Putamen (tissue), 1 donor: ENCODE measurements around the gene MAP6.
A peak's percentile ranks its signal among the peaks of the same experiment; 100 is the strongest.

Experiments used
- DNase-seq: peaks from one replicate; pipeline ENCODE4 v3.0.0-alpha.2; 2016; ENCODE audit warnings: low spot score

MAP6 gene

GRCh38 chr11:75567971-75568370 lies 100.9 kb downstream of the MAP6 start:
- DNase-seq = no peak

GRCh38 chr11:75566763-75567279 lies 102.0 kb downstream of the MAP6 start:
- no peak for DNase-seq

GRCh38 chr11:75565916-75566762 lies 102.7 kb downstream of the MAP6 start:
- no peak for DNase-seq

GRCh38 chr11:75565221-75565814 lies 103.5 kb downstream of the MAP6 start:
- no peak for DNase-seq

- DNase-seq = no peak
Observed at GRCh38 chr11:75563978-75564552, 104.8 kb downstream of the MAP6 start.

GRCh38 chr11:75563501-75563977 lies 105.3 kb downstream of the MAP6 start:
- no peak for DNase-seq

GRCh38 chr11:75562836-75563484 lies 105.9 kb downstream of the MAP6 start:
- no peak for DNase-seq

- peak; percentile 61 for DNase-seq
Observed at GRCh38 chr11:75562048-75562835, 106.6 kb downstream of the MAP6 start, which contains the start of gene SERPINH1. SERPINH1 (plus strand) TSS chr11:75562253; CDS start chr11:75566350, 4,097 bp downstream.

GRCh38 chr11:75561426-75562047 lies 107.3 kb downstream of the MAP6 start:
- DNase-seq = no peak

GRCh38 chr11:75560644-75561043 lies 108.2 kb downstream of the MAP6 start:
- DNase-seq = no peak

GRCh38 chr11:75558939-75559843 lies 109.6 kb downstream of the MAP6 start:
- no peak for DNase-seq

- DNase-seq = no peak
Observed at GRCh38 chr11:75557666-75558494, 111.0 kb downstream of the MAP6 start.

GRCh38 chr11:75556275-75556674 lies 112.6 kb downstream of the MAP6 start:
- DNase-seq = no peak

- no peak for DNase-seq
Observed at GRCh38 chr11:75555079-75555811, 113.6 kb downstream of the MAP6 start.

GRCh38 chr11:75554258-75555022 lies 114.4 kb downstream of the MAP6 start:
- DNase-seq = peak; percentile 95

- no peak for DNase-seq
Observed at GRCh38 chr11:75553889-75554257, 115.0 kb downstream of the MAP6 start.

- no peak for DNase-seq
Observed at GRCh38 chr11:75553182-75553581, 115.7 kb downstream of the MAP6 start.
